Spleen (tissue), 11 donors: ENCODE data around the gene TMEM150C. TPM values are rescaled to one million over a fixed set of nuclear protein-coding genes. Genes with fewer than 3 reads are reported as not detected.

Experiments used
- DNase-seq: peaks from one replicate; pipeline ENCODE4 v3.0.0-alpha.2; 2020
- H3K27ac ChIP-seq, 8 donors: fragments of 200-600 bp; sonication (generic) in 7 of 8; 1 replicate in 4 of 8; 2 replicates in 4 of 8; pipeline versions ENCODE4 v1.5.0 to v1.8.0; 2016 to 2021; ENCODE audit warnings: inconsistent platforms in 4 of 8, mild to moderate bottlenecking in 4 of 8, moderate library complexity in 1 of 8
- H3K27me3 ChIP-seq, 7 donors: fragments of 200-600 bp; sonication (generic) in 6 of 7; replicated peaks in 1 of 7; 1 replicate in 4 of 7; 2 replicates in 3 of 7; pipeline versions ENCODE4 v1.5.0 to v1.8.0; 2016 to 2021; ENCODE audit warnings: inconsistent platforms in 3 of 7, mild to moderate bottlenecking in 1 of 7
- H3K36me3 ChIP-seq, 6 donors: fragments of 200-600 bp; sonication (generic) in 5 of 6; 1 replicate in 4 of 6; 2 replicates in 2 of 6; pipeline versions ENCODE4 v1.5.0 to v1.8.0; 2016 to 2021; ENCODE audit warnings: inconsistent platforms in 2 of 6
- H3K4me1 ChIP-seq, 6 donors: fragments of 200-600 bp; sonication (generic) in 5 of 6; 1 replicate in 3 of 6; 2 replicates in 3 of 6; pipeline versions ENCODE4 v1.5.0 to v1.8.0; 2016 to 2021; ENCODE audit warnings: inconsistent platforms in 3 of 6
- H3K4me3 ChIP-seq, 8 donors: fragments of 200-600 bp; sonication (generic) in 7 of 8; 1 replicate in 4 of 8; 2 replicates in 4 of 8; pipeline versions ENCODE4 v1.5.0 to v1.8.0; 2016 to 2021; ENCODE audit warnings: inconsistent platforms in 4 of 8, mild to moderate bottlenecking in 4 of 8, moderate library complexity in 2 of 8
- H3K9me3 ChIP-seq, 8 donors: fragments of 200-600 bp; sonication (generic) in 7 of 8; 1 replicate in 4 of 8; 2 replicates in 4 of 8; pipeline versions ENCODE4 v1.5.0 to v1.8.0; 2016 to 2021; ENCODE audit warnings: inconsistent platforms in 4 of 8
- POLR2A ChIP-seq, 3 donors: fragments of 450-650 bp; IDR thresholded peaks; one replicate each; pipeline ENCODE4 v1.5.1; 2017; ENCODE audit warnings: antibody characterized with exemption in 3 of 3, mild to moderate bottlenecking in 1 of 3
- POLR2AphosphoS5 ChIP-seq, 3 donors: sonication (generic); formaldehyde crosslinking; IDR thresholded peaks; one replicate each; pipeline ENCODE4 v1.5.1; 2017; ENCODE audit warnings: antibody characterized with exemption in 3 of 3
- WGBS, 5 donors: extraction: QIAGEN DNeasy Blood & Tissue Kit in 3 of 5; methylation state at CpG; one replicate each; pipeline versions ENCODE4 v1.1.5 to v1.1.7; 2013 to 2018; 5-methylcytosine and 5-hydroxymethylcytosine counted together
- intact Hi-C: fragments of 100-400 bp; cut with DNase I; formaldehyde crosslinking; loops from one replicate; pipeline ENCODE4 v1.15.0; 2023; ENCODE audit warnings: low total_unique reads
- polyA plus RNA-seq, 3 donors: library from polyadenylated mRNA; stranded (reverse); fragments of 200-250 nt; gene quantifications; one replicate each; pipeline ENCODE4 v1.2.1, GENCODE V29; 2013
- total RNA-seq, 7 donors: library from RNA; depleted of rRNA in 3 of 7; stranded (reverse); fragments of >200 nt in 3 of 7; fragmentation: NEBNext Ultra II Directional in 4 of 7; extraction: Animal tissue kit (Norgen Biotek cat#: 25700) in 4 of 7; gene quantifications; one replicate each; pipeline versions ENCODE4 v1.1.0 to v1.2.1, GENCODE V29; 2016 to 2021
- TF ChIP-seq, protein P1 (sequence below), 11 experiments: fragments of 200-600 bp in 7 of 11; fragments of 450-650 bp in 4 of 11; sonication (generic) in 4 of 11; IDR thresholded peaks in 8 of 11; conservative IDR thresholded peaks in 3 of 11; 1 replicate in 7 of 11; 2 replicates in 4 of 11; pipeline versions ENCODE4 v1.4.0 to v1.8.0; 2016 to 2021; ENCODE audit warnings: antibody characterized with exemption in 11 of 11, inconsistent platforms in 4 of 11, mild to moderate bottlenecking in 1 of 11
- donor health status: healthy with polysubstance abuse.
- donor health status: DM: no; HTN: no; CAD: no; lungs with moderate emphysema.
- donor health status: DM: no; HTN: no; CAD: no.
- donor health status: Bipolar disorder and iron deficiency.
- donor health status: healthy.
- donor health status: DM: no; HTN: no; CAD: no.
- donor health status: DM: yes; HTN: yes; CAD: no.

The TMEM150C gene
- total and polyA plus RNA-seq, 10 donors = 3.6 to 26.0 (median 9.4) TPM

DNA sequence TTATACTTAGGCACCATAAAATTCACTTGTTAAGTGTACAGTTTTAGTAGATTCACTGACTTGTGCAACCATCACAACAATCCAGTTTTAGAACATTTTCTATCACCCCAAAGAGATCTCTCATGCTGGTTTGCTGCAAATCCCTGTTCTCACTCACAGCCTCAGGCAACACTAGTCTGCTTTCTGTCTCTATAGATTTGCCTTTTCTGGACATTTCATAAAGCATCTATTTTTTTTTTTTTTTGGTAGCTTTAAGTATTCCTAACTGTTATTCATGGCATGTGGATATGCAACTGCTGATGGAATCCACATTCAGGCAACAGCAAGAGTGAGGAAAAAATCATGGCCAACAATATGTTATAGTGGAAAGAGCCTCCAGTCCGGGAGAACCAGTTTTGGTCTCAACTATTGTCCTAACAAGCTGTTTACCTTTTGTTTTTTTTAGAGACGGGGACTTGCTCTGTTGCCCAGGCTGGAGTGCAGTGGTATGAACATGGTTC lies 27.0 kb upstream of the TMEM150C start:
- Histone ChIP-seq H3K4me1 (no peaks in the 10 kb centered on the region), H3K9me3 (no peaks in the 10 kb centered on the region), H3K36me3 (no peaks in the 10 kb centered on the region), H3K4me3 (no peak overlapping the region), H3K27ac (no peak overlapping the region), H3K27me3 (peaks cover 0 to 9% (median 0%) of the 10 kb centered on the region in 7 donors)
- 86 to 95% (median 90%) methylated on average over 2 of the region's 2 CpGs for WGBS, 5 donors
- DNase-seq = no peak
- intact Hi-C loops = no loop called here
- no peak for TF ChIP-seq POLR2AphosphoS5 (IDR thresholded peaks at IDR 0.05)
- no peak for TF ChIP-seq POLR2A (IDR thresholded peaks at IDR 0.05)
- TF ChIP-seq, protein P1, sequence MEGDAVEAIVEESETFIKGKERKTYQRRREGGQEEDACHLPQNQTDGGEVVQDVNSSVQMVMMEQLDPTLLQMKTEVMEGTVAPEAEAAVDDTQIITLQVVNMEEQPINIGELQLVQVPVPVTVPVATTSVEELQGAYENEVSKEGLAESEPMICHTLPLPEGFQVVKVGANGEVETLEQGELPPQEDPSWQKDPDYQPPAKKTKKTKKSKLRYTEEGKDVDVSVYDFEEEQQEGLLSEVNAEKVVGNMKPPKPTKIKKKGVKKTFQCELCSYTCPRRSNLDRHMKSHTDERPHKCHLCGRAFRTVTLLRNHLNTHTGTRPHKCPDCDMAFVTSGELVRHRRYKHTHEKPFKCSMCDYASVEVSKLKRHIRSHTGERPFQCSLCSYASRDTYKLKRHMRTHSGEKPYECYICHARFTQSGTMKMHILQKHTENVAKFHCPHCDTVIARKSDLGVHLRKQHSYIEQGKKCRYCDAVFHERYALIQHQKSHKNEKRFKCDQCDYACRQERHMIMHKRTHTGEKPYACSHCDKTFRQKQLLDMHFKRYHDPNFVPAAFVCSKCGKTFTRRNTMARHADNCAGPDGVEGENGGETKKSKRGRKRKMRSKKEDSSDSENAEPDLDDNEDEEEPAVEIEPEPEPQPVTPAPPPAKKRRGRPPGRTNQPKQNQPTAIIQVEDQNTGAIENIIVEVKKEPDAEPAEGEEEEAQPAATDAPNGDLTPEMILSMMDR (IDR thresholded peaks at IDR 0.05 in 8 of 11, conservative IDR thresholded peaks at IDR 0.05 in 3 of 11) = no peak

DNA sequence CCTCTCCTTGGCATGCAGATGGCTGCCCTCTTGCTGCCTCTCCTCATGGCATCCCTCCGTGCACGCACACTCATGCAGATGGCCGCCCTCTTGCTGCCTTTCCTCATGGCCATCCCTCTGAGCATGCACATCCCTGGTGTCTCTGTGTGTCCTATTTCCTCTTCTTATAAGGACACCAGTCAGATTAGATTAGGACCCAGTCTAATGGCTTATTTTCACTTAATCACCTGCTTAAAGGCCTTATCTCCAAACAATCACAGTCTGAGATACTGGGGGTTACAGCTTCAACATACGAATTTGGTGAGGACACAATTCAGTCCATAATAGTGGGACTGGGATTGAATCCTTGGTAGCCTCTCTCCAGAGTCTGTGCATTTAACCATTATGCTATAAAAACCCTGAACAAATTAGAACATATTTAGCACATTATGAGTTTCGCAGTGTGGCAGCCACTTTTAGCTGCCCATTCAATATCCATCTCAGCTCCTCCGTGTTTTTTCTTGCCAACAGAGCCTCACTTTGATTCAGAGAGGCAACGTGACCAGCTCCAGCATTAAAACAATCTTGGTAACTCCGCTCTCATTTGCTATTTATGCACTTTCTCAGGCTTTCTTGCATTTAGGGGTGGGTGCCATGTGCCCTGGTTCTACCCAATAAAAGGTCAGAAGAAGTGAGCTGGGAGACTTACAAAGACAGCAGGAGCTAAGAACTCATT lies 26.2 kb upstream of the TMEM150C start:
- Histone ChIP-seq H3K4me3 (no peak overlapping the region), H3K36me3 (no peaks in the 10 kb centered on the region), H3K4me1 (no peaks in the 10 kb centered on the region), H3K9me3 (no peaks in the 10 kb centered on the region), H3K27ac (no peak overlapping the region), H3K27me3 (peaks cover 0 to 9% (median 0%) of the 10 kb centered on the region in 7 donors)
- 73 to 91% (median 83%) methylated on average over 8 of the region's 8 CpGs for WGBS, 5 donors
- TF ChIP-seq, protein P1 (IDR thresholded peaks at IDR 0.05 in 8 of 11, conservative IDR thresholded peaks at IDR 0.05 in 3 of 11) = no peak
- TF ChIP-seq POLR2AphosphoS5 (IDR thresholded peaks at IDR 0.05) = no peak
- TF ChIP-seq POLR2A (IDR thresholded peaks at IDR 0.05) = no peak
- no peak for DNase-seq
- intact Hi-C loops = no loop called here

- Histone ChIP-seq H3K27ac (no peak overlapping the region), H3K27me3 (peaks cover 0 to under 1% (median 0%) of the 10 kb centered on the region in 7 donors), H3K4me3 (no peak overlapping the region), H3K9me3 (no peaks in the 10 kb centered on the region), H3K4me1 (no peaks in the 10 kb centered on the region), H3K36me3 (no peaks in the 10 kb centered on the region)
- TF ChIP-seq POLR2A (IDR thresholded peaks at IDR 0.05) (no peak), POLR2AphosphoS5 (IDR thresholded peaks at IDR 0.05) (no peak)
- TF ChIP-seq, protein P1 (IDR thresholded peaks at IDR 0.05 in 8 of 11, conservative IDR thresholded peaks at IDR 0.05 in 3 of 11) = no peak
- intact Hi-C loops = no loop called here
- 75 to 91% (median 87%) methylated on average over 8 of the region's 8 CpGs for WGBS, 5 donors
- DNase-seq = no peak
These were observed 24.1 kb upstream of the TMEM150C start for GRCh38 chr4:82585690-82586435.

DNA sequence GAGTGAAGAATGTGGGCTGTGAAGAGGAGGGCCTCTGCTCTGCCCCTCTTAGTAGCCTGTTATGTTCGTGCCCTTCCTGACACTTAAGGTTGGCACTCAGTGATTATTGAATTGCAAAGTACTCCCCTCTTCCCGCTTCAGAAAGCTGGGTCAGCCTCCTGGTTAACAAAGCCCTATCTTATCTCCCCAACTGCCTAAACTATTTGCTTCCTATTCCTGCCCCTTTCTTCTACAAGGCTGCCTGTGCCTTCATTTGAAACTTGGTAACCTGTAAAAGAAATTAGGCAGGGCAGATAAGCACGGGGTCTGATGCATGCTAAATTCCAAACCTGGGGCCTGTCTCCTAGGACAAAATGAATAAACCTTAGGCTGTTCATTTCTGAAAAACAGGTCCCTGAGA lies 23.1 kb upstream of the TMEM150C start:
- no peak overlapping the region for H3K4me3 ChIP-seq
- TF ChIP-seq POLR2AphosphoS5 (IDR thresholded peaks at IDR 0.05) (no peak), POLR2A (IDR thresholded peaks at IDR 0.05) (no peak)
- TF ChIP-seq, protein P1 (IDR thresholded peaks at IDR 0.05 in 8 of 11, conservative IDR thresholded peaks at IDR 0.05 in 3 of 11) = no peak
- 43 to 70% (median 55%) methylated on average over 3 of the region's 3 CpGs for WGBS, 5 donors
- no peaks in the 10 kb centered on the region for H3K27me3 ChIP-seq
- no peak for DNase-seq
- no peaks in the 10 kb centered on the region for H3K36me3 ChIP-seq
- intact Hi-C loops = no loop called here
- H3K9me3 ChIP-seq = no peaks in the 10 kb centered on the region
- no peaks in the 10 kb centered on the region for H3K4me1 ChIP-seq
- H3K27ac ChIP-seq = no peak overlapping the region
